ENCODE data around the gene MYDGF.

The MYDGF gene

DNA sequence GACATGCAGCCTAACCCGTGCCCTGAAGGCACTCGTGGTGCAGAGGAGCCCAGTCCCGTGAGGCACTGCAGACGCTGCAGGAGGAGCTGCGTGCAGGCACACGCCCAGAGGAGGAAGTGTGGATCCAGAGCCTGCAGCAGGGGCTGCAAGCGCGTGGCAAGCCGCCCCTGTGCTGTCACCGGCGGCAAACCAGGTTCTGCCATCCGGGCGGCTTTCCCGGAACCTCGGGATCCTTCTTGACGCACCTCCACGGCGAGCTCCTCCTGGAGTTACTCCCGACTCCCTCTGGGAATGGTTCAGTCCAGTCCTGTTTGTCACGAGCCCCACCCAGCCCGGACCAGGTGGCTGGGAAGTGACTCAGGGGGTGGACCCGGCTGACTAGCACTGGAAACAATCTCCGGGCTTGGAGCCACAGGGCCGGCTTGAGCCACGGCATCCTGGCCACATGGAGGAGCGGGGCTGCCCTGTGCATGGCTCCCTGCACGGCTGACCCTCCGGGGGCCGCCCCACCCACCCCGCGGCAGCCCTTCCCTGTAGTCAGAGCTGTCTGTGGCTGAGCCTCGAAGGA, 43.3 kb upstream of the MYDGF start:
- Histone ChIP-seq H3K4me3 (no peak overlapping the region), H3K9me3 (ENCODE audit: low read depth, low read length) (no peaks in the 10 kb centered on the region), H3K27ac (no peak overlapping the region), H3K36me3 (ENCODE audit: insufficient read depth, low read length) (peaks cover 4% of the 10 kb centered on the region; the same call in 1 of the 2 replicates), H3K9ac (ENCODE audit: insufficient read length) (no peak overlapping the region)
- TF ChIP-seq EZH2 (IDR thresholded peaks at IDR 0.05) = no peak
- TF ChIP-seq FOXP2 (optimal IDR thresholded peaks at IDR 0.05; ENCODE audit: control extremely low read depth, extremely low read length, insufficient read depth) = no peak
- TF ChIP-seq POLR2AphosphoS5 (IDR thresholded peaks at IDR 0.05; ENCODE audit: borderline replicate concordance, low read depth, low read length) = no peak
- no peak for DNase-seq (ENCODE audit: low read depth, low spot score)

- Histone ChIP-seq H3K9me3 (ENCODE audit: low read depth, low read length) (no peaks in the 10 kb centered on the region), H3K36me3 (ENCODE audit: insufficient read depth, low read length) (peaks cover 2% of the 10 kb centered on the region; the same call in 1 of the 2 replicates), H3K9ac (ENCODE audit: insufficient read length) (no peak overlapping the region), H3K4me3 (no peak overlapping the region), H3K27ac (no peak overlapping the region)
- DNase-seq (ENCODE audit: low read depth, low spot score) = no peak
- TF ChIP-seq FOXP2 (optimal IDR thresholded peaks at IDR 0.05; ENCODE audit: control extremely low read depth, extremely low read length, insufficient read depth) = no peak
- no peak for TF ChIP-seq EZH2 (IDR thresholded peaks at IDR 0.05)
- no peak for TF ChIP-seq POLR2AphosphoS5 (IDR thresholded peaks at IDR 0.05; ENCODE audit: borderline replicate concordance, low read depth, low read length)
Observed at GRCh38 chr19:4712771-4713170, 42.6 kb upstream of the MYDGF start.

GRCh38 chr19:4711211-4711610, 41.1 kb upstream of the MYDGF start:
- peaks cover 2% of the 10 kb centered on the region; the same call in 1 of the 2 replicates for H3K36me3 ChIP-seq (ENCODE audit: insufficient read depth, low read length)
- no peak for DNase-seq (ENCODE audit: low read depth, low spot score)
- no peak overlapping the region for H3K27ac ChIP-seq
- no peaks in the 10 kb centered on the region for H3K9me3 ChIP-seq (ENCODE audit: low read depth, low read length)
- no peak overlapping the region for H3K4me3 ChIP-seq
- H3K9ac ChIP-seq (ENCODE audit: insufficient read length) = no peak overlapping the region
- TF ChIP-seq FOXP2 (optimal IDR thresholded peaks at IDR 0.05; ENCODE audit: control extremely low read depth, extremely low read length, insufficient read depth) (no peak), EZH2 (IDR thresholded peaks at IDR 0.05) (no peak), POLR2AphosphoS5 (IDR thresholded peaks at IDR 0.05; ENCODE audit: borderline replicate concordance, low read depth, low read length) (no peak)

DNA sequence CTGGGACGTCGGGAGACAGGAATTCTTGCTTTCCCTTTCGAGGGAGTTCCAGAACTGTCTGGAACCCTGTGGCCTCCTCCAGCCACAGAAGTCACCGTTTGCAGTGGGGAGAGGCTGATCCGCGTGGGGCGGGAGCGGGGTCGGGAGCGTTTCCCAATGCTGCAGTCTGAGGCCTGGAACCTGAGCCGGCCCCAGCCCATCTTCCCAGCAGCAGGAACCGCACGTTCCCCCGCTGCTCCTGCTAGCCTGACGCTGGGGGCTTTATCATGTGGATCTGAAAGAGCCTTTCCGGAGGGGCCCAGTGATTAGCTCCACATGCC, 40.1 kb upstream of the MYDGF start:
- TF ChIP-seq EZH2 (IDR thresholded peaks at IDR 0.05) = no peak
- TF ChIP-seq POLR2AphosphoS5 (IDR thresholded peaks at IDR 0.05; ENCODE audit: borderline replicate concordance, low read depth, low read length) = no peak
- no peak for TF ChIP-seq FOXP2 (optimal IDR thresholded peaks at IDR 0.05; ENCODE audit: control extremely low read depth, extremely low read length, insufficient read depth)
- H3K27ac ChIP-seq = no peak overlapping the region
- no peak for DNase-seq (ENCODE audit: low read depth, low spot score)
- peaks cover 2% of the 10 kb centered on the region; the same call in 1 of the 2 replicates for H3K36me3 ChIP-seq (ENCODE audit: insufficient read depth, low read length)
- H3K4me3 ChIP-seq = no peak overlapping the region
- H3K9me3 ChIP-seq (ENCODE audit: low read depth, low read length) = no peaks in the 10 kb centered on the region
- H3K9ac ChIP-seq (ENCODE audit: insufficient read length) = no peak overlapping the region

- no peak for TF ChIP-seq FOXP2 (optimal IDR thresholded peaks at IDR 0.05; ENCODE audit: control extremely low read depth, extremely low read length, insufficient read depth)
- TF ChIP-seq EZH2 (IDR thresholded peaks at IDR 0.05) = no peak
- no peak for TF ChIP-seq POLR2AphosphoS5 (IDR thresholded peaks at IDR 0.05; ENCODE audit: borderline replicate concordance, low read depth, low read length)
- Histone ChIP-seq H3K4me3 (no peak overlapping the region), H3K9ac (ENCODE audit: insufficient read length) (no peak overlapping the region), H3K9me3 (ENCODE audit: low read depth, low read length) (no peaks in the 10 kb centered on the region), H3K27ac (no peak overlapping the region), H3K36me3 (ENCODE audit: insufficient read depth, low read length) (peaks cover 2% of the 10 kb centered on the region; the same call in 1 of the 2 replicates)
- no peak for DNase-seq (ENCODE audit: low read depth, low spot score)
Observed at GRCh38 chr19:4709440-4710280, 39.5 kb upstream of the MYDGF start.

GRCh38 chr19:4707956-4708650, 38.0 kb upstream of the MYDGF start:
- TF ChIP-seq FOXP2 (optimal IDR thresholded peaks at IDR 0.05; ENCODE audit: control extremely low read depth, extremely low read length, insufficient read depth) (no peak), POLR2AphosphoS5 (IDR thresholded peaks at IDR 0.05; ENCODE audit: borderline replicate concordance, low read depth, low read length) (no peak), EZH2 (IDR thresholded peaks at IDR 0.05) (no peak)
- no peak overlapping the region for H3K9ac ChIP-seq (ENCODE audit: insufficient read length)
- H3K9me3 ChIP-seq (ENCODE audit: low read depth, low read length) = no peaks in the 10 kb centered on the region
- H3K4me3 ChIP-seq = no peak overlapping the region
- no peak for DNase-seq (ENCODE audit: low read depth, low spot score)
- peaks cover 2% of the 10 kb centered on the region; the same call in 1 of the 2 replicates for H3K36me3 ChIP-seq (ENCODE audit: insufficient read depth, low read length)
- no peak overlapping the region for H3K27ac ChIP-seq

DNA sequence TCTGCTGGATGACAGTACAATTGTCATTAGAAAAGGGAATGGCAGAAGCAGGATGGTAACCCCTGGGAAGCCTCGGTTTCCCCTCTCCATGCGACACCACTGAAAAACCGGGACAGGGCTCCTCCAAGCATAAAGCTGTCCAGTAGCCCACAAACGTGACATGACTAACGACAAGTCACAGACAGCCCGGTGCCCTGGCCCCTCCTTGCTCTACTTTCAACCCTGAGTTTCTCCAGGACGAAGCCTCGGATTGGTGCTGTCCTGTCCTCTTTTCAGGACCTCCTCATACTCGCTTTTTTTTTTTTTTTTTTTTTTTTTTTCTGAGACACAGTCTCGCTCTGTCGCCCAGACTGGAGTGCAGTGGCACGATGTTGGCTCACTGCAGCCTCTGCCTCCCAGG, 37.2 kb upstream of the MYDGF start:
- peaks cover under 1% of the 10 kb centered on the region; the same call in 1 of the 2 replicates for H3K36me3 ChIP-seq (ENCODE audit: insufficient read depth, low read length)
- no peak for TF ChIP-seq POLR2AphosphoS5 (IDR thresholded peaks at IDR 0.05; ENCODE audit: borderline replicate concordance, low read depth, low read length)
- TF ChIP-seq FOXP2 (optimal IDR thresholded peaks at IDR 0.05; ENCODE audit: control extremely low read depth, extremely low read length, insufficient read depth) = no peak
- no peak overlapping the region for H3K27ac ChIP-seq
- DNase-seq (ENCODE audit: low read depth, low spot score) = no peak
- H3K9ac ChIP-seq (ENCODE audit: insufficient read length) = no peak overlapping the region
- H3K4me3 ChIP-seq = no peak overlapping the region
- no peaks in the 10 kb centered on the region for H3K9me3 ChIP-seq (ENCODE audit: low read depth, low read length)

DNA sequence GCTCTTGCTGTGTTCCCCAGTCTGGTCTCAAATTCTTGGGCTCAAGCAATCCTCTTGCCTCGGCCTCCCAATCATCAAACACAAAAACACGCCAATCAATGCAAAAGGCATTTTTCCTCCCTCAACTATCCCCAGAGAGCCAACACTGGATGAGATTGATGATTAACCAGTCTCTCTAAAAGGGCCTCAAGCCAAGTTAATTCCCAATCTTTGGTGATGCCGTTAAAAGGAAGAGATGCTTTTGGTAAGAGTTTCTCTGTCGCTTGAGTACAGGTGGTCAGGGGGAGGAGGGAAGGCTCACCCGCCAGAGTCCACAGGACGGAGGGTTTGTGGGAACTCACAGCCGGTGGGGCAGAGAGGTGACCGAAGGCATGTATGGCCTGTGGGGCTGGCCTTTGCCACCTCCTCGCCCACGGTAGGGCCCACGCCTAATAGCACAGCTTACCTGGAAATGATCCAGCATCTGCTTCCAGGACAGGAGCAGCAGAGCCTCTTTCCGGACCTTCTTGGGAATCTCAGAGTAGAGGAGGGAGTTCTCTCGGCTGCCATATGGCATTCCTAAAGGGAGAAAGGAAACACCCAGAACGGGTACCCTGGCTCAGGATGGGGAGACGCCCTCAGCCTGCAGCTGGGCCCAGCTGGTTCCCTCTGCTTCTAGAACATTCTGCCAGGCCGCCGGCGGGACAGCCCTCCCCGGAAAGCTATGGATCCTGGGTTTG, 35.4 kb upstream of the MYDGF start:
- H3K9me3 ChIP-seq (ENCODE audit: low read depth, low read length) = no peaks in the 10 kb centered on the region
- no peak overlapping the region for H3K27ac ChIP-seq
- no peak overlapping the region for H3K4me3 ChIP-seq
- no peak overlapping the region for H3K9ac ChIP-seq (ENCODE audit: insufficient read length)
- no peak for DNase-seq (ENCODE audit: low read depth, low spot score)
- TF ChIP-seq EZH2 (IDR thresholded peaks at IDR 0.05) (no peak), FOXP2 (optimal IDR thresholded peaks at IDR 0.05; ENCODE audit: control extremely low read depth, extremely low read length, insufficient read depth) (no peak), POLR2AphosphoS5 (IDR thresholded peaks at IDR 0.05; ENCODE audit: borderline replicate concordance, low read depth, low read length) (no peak)
- no peaks in the 10 kb centered on the region; the same call in 1 of the 2 replicates for H3K36me3 ChIP-seq (ENCODE audit: insufficient read depth, low read length)

All from SK-N-MC (cell line).